Measurements from ENCODE around the gene EHD1. TPM values are rescaled to one million over a fixed set of nuclear protein-coding genes. Genes with fewer than 3 reads are reported as not detected.

The EHD1 gene
- total RNA-seq, 1 donor: 183 TPM

DNA sequence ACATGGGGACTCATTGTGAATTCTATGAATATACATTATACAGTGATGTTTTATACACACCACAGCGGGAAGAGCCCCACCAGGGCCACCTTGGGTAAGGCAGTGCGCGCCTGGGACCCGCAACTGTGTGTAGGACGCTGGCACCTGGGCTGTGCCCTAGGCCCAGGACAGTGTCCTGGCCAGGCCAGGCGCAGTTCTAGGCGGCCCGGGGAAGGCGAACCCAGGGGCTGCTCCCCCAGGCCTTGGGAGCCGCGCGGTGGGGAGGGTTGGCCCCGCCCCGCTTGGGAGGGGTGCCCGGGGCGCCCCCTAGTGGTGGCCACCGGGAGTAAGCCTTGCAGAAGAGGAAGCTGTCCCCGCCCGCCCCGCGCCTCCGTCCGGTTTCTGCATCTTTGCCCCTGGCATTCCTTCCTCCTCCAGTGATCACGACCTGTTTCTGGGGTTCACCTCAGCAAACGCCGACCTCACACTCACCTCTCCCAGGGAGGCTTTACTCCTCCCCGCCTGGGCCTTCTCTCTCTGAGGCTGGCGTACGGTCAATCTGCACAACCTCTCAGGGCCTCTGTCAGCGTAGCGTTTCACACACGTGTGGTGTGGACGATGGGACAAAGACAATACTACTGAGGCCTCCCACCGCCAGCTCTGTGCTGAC is 9.5 kb upstream of the EHD1 start:
- peaks cover 51% of the 10 kb centered on the region for H3K4me1 ChIP-seq (ENCODE audit: insufficient read depth, low read length)

DNA sequence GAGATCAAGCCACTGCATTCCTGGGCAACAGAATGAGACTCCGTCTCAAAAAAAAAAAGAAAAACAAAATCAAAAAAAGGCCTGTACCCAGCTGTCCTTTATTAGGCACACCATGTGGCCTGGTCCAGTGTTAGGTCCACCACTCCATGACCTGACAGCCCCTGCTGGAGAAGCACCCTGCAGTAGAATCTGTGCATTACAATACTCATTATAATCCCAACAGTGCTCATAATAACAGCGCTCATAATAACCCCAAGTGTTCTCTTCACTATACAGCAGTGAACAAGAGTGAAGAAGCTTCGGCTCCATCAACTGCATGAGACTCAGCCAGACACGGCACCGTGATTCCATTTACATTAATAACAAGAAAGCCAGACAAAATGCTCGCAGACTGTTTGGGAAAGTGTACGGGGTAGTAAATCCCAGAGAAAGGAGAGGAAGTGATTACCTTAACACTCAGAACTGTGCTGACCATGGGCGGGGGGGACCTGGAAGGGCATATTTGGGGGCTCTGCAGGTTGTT is 8.9 kb upstream of the EHD1 start:
- Histone ChIP-seq H3K4me3 (ENCODE audit: low read length) (no peak overlapping the region), H3K9me3 (ENCODE audit: low read depth, low read length) (no peaks in the 10 kb centered on the region)

More for the DNA sequence above, 9.5 kb upstream of the EHD1 start:
- Histone ChIP-seq H3K27me3 (ENCODE audit: insufficient read depth, low read length) (no peaks in the 10 kb centered on the region), H3K9me3 (ENCODE audit: low read depth, low read length) (no peaks in the 10 kb centered on the region), H3K4me3 (ENCODE audit: low read length) (no peak overlapping the region)

DNA sequence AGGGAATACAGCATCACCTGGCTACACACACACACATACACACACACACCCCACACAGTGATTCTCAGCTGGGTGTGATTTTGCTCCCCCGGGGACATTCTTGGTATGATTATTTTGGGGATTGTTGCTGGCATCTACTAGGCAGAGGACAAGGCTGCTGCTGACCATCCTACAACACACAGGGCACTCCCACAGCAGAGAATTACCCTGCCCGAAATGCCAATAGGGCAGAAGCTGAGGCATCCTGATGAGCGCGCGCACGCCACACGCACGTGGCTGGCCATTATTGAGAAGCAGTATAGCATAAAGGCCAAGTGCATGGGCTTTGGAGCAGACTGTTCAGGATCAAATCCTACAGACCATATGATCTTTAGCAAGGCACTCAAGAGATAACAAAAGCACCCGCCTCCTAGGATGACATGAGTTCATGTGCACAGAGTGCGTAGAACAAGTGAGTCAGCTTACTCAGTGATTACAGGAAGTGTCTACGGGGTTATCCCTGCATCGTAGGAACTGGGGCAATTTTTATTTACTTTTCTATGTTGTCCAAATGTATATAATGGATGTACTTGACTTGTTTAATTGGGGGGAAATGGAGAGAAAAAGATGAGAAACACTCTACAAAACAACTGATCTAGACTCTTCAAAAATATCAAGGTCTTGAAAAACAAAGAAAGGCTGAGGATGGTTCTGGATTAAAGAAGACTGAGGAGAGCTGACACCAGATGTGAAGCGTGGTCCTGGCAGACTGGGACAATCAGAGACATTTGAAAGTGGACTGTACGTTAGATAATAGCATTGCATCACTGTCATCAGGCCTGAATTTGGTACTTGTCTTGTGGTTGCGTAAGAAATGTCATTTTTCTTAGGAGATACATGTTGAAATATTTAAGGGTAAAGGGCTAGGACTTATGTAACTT is 7.2 kb upstream of the EHD1 start:
- no peak overlapping the region for H3K4me3 ChIP-seq (ENCODE audit: low read length)
- H3K9me3 ChIP-seq (ENCODE audit: low read depth, low read length): no peaks in the 10 kb centered on the region
- no peaks in the 10 kb centered on the region for H3K27me3 ChIP-seq (ENCODE audit: insufficient read depth, low read length)
- peaks cover 55% of the 10 kb centered on the region for H3K4me1 ChIP-seq (ENCODE audit: insufficient read depth, low read length)

More for the DNA sequence above, 8.9 kb upstream of the EHD1 start:
- Histone ChIP-seq H3K4me1 (ENCODE audit: insufficient read depth, low read length) (peaks cover 45% of the 10 kb centered on the region), H3K27me3 (ENCODE audit: insufficient read depth, low read length) (no peaks in the 10 kb centered on the region)

DNA sequence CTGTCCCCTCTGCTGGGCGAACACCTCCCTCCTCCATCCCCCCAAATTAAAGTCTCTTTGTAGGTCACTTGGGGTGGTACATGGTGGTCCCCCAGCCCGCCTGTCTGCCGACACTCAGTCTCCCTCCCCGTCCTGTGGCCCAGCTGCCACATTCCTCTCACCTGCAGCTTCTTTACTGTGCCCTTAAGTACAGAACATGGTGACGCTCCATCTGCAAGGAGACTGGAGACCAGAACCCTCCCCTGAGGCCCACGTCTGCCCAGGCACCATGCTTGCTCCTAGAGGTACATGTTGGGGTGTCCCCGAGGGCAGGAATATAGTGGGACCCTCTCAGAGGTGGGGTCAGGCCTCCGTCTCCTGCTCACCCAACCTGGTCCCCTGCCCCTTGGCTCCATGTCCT is 5.6 kb upstream of the EHD1 start:
- peaks cover 70% of the 10 kb centered on the region for H3K4me1 ChIP-seq (ENCODE audit: insufficient read depth, low read length)

DNA sequence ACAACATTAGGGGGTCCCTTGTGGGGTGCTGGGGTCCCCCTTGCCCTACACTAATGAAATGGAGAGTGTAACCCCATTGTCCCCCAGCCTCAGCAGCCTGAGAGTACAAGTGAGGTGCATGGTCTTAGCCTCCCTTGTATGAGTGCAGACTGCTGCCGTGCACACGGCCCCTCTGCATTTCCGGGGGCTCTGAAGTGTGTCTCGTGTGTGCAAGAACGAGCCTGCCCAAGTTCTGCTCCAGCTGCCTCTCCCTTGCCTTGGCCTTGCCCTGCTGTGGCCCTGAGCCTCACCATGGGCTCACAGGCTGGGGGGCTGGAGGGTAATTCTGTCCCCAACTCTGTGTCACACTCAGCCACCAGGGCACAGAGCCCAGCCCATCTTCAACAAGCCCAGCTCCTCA is 5.2 kb upstream of the EHD1 start:
- Histone ChIP-seq H3K4me3 (ENCODE audit: low read length) (no peak overlapping the region), H3K4me1 (ENCODE audit: insufficient read depth, low read length) (peaks cover 68% of the 10 kb centered on the region), H3K9me3 (ENCODE audit: low read depth, low read length) (no peaks in the 10 kb centered on the region), H3K27me3 (ENCODE audit: insufficient read depth, low read length) (no peaks in the 10 kb centered on the region)

More for the DNA sequence above, 5.6 kb upstream of the EHD1 start:
- Histone ChIP-seq H3K9me3 (ENCODE audit: low read depth, low read length) (no peaks in the 10 kb centered on the region), H3K4me3 (ENCODE audit: low read length) (no peak overlapping the region), H3K27me3 (ENCODE audit: insufficient read depth, low read length) (no peaks in the 10 kb centered on the region)

DNA sequence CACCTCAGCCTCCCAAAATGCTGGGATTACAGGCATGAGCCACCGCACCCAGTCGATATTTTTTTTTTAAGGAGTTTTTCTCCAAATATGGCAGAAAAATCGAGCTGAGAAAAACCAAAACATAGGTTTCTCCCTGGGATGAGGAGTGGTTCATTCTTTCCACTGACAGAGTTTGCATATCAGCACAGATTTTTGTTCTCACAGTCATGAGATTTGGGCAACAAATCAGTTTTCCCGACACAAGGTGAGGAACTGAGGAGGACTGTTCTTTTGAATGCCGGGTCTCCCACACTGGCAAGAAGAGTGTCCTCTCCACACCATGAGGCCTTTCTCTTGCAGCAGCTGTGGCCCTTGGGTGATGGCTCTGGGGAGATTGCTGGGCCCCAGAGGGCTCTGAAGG is 3.8 kb upstream of the EHD1 start:
- Histone ChIP-seq H3K9me3 (ENCODE audit: low read depth, low read length) (no peaks in the 10 kb centered on the region), H3K4me3 (ENCODE audit: low read length) (no peak overlapping the region), H3K4me1 (ENCODE audit: insufficient read depth, low read length) (peaks cover 63% of the 10 kb centered on the region), H3K27me3 (ENCODE audit: insufficient read depth, low read length) (no peaks in the 10 kb centered on the region)

DNA sequence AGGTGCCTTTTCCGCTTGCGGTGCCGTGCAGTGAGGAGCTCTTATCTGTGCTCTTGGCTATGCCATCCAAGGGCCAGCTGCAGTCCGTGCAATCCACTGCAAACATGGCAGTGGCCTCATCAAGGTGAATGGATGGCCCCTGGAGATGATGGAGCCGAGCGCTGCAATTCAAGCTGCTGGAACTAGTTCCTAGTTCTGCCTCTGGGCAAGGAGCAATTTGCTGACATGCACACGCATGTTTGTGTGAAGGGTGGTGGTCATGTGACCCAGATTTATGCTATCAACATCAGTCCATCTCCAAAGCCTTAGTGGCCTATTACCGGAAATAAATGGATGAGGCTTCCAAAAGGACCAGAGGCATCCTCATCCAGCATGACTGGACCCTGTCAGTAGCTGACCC is 3.1 kb upstream of the EHD1 start:
- Histone ChIP-seq H3K9me3 (ENCODE audit: low read depth, low read length) (no peaks in the 10 kb centered on the region), H3K4me1 (ENCODE audit: insufficient read depth, low read length) (peaks cover 65% of the 10 kb centered on the region)

DNA sequence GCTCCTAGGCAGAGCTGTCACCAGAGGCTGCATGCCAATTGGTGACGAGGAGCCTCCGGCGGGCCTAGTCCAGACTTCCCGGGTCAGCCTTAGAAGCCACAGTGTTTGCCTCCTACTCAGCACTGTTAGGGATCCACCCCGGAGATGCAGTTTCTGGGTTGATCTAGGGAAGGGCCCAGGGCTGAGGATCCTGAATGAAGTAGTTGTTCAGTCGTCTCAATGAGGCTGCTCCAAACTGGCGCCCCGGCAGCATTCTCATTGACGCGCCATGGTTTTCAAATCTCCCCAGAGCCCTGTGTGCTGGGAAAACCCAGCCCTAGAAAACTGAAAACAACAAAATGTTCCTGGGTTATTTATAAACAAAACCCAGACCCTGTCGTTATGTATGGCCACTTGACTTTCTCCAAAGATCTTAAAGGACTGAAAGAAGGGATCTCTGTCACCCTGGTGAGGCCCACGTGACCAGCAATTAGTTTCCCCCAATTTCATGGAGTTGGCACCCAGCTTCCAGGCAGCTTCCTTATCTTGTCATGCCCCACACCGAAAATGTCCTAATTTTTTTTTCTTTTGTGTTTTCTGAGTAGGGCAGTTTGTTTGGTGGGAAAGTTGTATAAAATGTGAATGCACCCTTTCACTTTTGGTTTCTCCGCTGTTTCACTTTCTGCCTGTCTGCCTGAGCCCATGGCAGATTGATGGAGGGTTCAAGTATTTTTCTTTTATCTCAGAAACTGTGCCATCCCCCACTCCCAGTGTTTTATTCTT is 2.0 kb upstream of the EHD1 start:
- H3K27me3 ChIP-seq (ENCODE audit: insufficient read depth, low read length): no peaks in the 10 kb centered on the region
- H3K9me3 ChIP-seq (ENCODE audit: low read depth, low read length): no peaks in the 10 kb centered on the region
- H3K4me1 ChIP-seq (ENCODE audit: insufficient read depth, low read length): peaks cover 65% of the 10 kb centered on the region
- H3K4me3 ChIP-seq (ENCODE audit: low read length): no peak overlapping the region

More for the DNA sequence above, 3.1 kb upstream of the EHD1 start:
- no peaks in the 10 kb centered on the region for H3K27me3 ChIP-seq (ENCODE audit: insufficient read depth, low read length)
- no peak overlapping the region for H3K4me3 ChIP-seq (ENCODE audit: low read length)

DNA sequence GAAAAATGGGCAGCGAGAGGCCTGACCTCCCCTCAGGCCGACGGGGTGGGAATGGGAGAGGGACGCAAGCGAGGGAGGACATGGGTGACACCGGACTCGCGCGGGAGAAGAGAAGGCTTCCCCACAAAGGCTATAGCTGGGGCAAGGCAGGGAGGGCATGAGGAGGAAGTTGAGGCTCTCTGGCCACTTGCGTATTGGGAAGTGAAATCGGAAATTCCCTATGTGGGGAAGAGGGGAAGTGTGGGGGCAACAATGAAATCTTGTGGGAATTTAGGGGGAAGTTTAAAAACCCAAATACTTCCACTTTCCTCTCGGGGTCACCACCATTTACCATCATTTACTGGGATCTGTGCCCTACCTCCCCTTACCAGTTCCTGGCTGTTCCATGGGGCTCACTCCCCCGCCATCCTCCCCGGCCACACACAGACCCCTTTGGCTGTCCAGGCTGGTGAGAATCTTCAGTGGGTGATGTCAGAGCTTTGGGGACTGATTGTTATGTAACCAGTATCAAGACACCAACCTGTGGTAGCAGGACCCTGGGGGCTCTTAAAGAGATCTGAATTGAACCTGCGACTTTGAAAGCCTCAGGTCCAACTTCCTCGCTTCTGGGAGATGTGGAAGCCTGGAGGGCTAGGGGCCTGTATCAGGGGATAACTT is 951 bp upstream of the EHD1 start:
- Histone ChIP-seq H3K4me3 (ENCODE audit: low read length) (peak overlapping the region; percentile 96), H3K4me1 (ENCODE audit: insufficient read depth, low read length) (peaks cover 66% of the 10 kb centered on the region), H3K9me3 (ENCODE audit: low read depth, low read length) (no peaks in the 10 kb centered on the region)

DNA sequence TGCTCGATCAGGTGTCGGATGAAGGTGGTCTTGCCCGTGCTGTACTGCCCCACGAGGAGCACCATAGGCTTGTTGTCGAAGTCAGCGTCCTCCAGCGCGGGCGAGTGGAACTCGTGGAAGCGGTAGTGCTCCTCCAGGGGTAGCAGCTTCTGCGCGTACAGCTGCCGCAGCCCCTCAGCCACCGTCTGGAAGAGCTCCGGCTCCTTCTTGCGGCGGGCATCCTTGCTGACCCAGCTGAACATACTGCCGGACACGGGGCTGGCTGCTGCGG is 263 bp downstream of the EHD1 start:
- Histone ChIP-seq H3K27me3 (ENCODE audit: insufficient read depth, low read length) (no peaks in the 10 kb centered on the region), H3K4me1 (ENCODE audit: insufficient read depth, low read length) (peaks cover 78% of the 10 kb centered on the region), H3K4me3 (ENCODE audit: low read length) (peak overlapping the region; percentile 96)

More for the DNA sequence above, 951 bp upstream of the EHD1 start:
- no peaks in the 10 kb centered on the region for H3K27me3 ChIP-seq (ENCODE audit: insufficient read depth, low read length)

DNA sequence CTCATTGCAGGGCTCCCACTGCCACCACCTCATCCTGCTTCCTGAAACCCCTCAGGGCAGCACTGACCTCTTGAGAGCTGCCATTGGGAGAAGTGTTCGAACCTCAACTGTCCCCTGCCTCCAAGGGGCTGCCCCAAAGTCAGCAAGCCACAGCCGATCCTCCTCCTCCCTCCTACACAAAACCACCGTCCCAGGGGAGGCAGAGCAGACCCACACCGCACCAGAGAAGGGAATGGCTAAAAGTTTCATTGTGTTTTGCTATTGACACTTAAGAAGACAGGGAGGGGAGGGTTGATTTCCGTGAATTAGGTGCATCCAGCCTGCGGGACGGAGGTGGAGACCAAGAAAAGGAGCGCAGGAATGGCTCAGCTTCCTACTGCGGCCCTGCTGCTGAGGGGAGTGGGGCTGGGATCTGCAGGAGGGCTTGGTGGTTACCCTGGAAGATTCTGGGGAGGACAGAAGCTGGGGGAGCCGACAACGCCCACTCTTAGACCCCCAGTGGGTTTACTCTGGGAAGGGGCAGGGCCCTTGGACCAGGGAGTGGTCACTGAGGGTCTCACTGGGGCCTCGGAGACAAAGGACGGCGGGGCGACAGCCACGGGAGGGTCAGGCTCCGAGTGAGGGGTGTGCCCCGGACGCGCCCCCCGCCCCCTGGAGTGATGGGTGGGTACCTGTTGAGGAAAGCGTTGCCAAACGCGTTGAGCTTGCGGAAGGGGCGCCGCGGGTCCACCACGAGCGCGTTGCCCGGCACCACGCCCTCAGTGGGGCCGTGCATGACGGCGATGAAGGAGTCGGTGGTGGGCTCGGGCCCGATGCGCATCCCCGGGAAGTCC is 815 bp downstream of the EHD1 start:
- no peaks in the 10 kb centered on the region for H3K9me3 ChIP-seq (ENCODE audit: low read depth, low read length)
- no peaks in the 10 kb centered on the region for H3K27me3 ChIP-seq (ENCODE audit: insufficient read depth, low read length)
- H3K4me3 ChIP-seq (ENCODE audit: low read length): peak overlapping the region; percentile 96
- peaks cover 83% of the 10 kb centered on the region for H3K4me1 ChIP-seq (ENCODE audit: insufficient read depth, low read length)

More for the DNA sequence above, 263 bp downstream of the EHD1 start:
- H3K9me3 ChIP-seq (ENCODE audit: low read depth, low read length): no peaks in the 10 kb centered on the region

DNA sequence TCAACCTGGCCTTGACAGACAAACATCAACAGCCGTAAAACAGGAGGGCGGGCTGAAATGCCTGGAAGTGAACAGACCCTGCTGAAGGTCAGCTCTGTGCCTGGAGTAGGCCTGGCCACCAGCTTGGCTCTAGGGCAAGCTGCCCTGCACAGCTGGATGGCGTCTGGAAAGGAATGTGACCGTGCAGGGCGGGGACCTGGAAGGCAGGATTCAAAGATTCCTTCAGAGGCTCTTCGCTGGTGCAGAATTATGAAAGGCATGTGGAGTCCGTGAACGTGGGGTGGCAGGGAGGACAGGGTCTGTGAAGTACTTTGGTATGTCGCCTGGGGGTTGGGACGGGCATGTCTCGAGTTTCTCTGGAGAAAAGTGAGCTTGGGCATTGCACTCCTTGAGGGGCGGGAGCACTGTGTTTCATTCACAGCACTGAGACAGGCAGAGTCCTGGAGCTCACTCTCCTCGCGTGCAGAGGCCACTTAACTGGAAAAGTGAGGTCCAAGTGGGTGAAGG is 1.5 kb downstream of the EHD1 start:
- Histone ChIP-seq H3K4me1 (ENCODE audit: insufficient read depth, low read length) (peaks cover 90% of the 10 kb centered on the region), H3K27me3 (ENCODE audit: insufficient read depth, low read length) (no peaks in the 10 kb centered on the region), H3K9me3 (ENCODE audit: low read depth, low read length) (no peaks in the 10 kb centered on the region), H3K4me3 (ENCODE audit: low read length) (peak overlapping the region; percentile 96)

DNA sequence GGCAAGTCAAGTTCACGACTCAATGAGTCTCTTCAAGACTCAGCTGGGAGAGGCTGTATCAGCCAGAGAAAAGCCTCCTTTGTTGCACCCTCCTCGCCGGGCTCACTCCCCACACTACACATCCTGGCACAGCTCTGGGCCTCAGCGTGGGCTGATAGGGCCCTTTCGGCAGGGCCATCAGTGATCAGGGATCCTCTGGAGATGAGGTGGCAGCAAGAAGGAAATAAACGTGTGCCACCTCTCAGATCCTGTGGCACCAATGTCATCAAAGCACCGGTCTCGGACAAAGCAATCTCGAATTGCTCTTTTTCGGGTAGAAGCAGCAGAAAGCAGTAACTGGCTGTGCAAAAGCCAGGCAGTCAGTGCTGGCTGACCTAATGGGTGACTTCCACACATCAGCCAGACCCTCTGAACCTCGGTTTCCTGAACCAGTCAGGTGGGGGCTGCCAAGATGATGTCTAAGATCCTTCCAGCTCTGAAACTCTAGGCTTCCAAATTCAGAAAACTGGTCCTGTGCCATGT is 2.1 kb downstream of the EHD1 start:
- H3K9me3 ChIP-seq (ENCODE audit: low read depth, low read length): no peaks in the 10 kb centered on the region
- H3K4me3 ChIP-seq (ENCODE audit: low read length): peak overlapping the region; percentile 96
- H3K27me3 ChIP-seq (ENCODE audit: insufficient read depth, low read length): no peaks in the 10 kb centered on the region
- peaks cover 92% of the 10 kb centered on the region for H3K4me1 ChIP-seq (ENCODE audit: insufficient read depth, low read length)

All from mononuclear cell (primary cell).